CD4-positive, CD25-positive, alpha-beta regulatory T cell (primary cell): ENCODE results near the gene PRPSAP1. TPM values are rescaled to one million over a fixed set of nuclear protein-coding genes. Genes with fewer than 3 reads are reported as not detected.

Source experiments
- ATAC-seq, 2 donors: fragments of 150-1000 bp; cut with Tn5 transposase; one replicate each; pipeline ENCODE4 v1.10.0; 2021; ENCODE audit warnings: low read depth in 2 of 2, moderate number of reproducible peaks in 2 of 2, moderate library complexity in 1 of 2
- DNase-seq, 3 donors: peaks; one replicate each; pipeline versions ENCODE4 v3.0.0 to v3.0.0-alpha.2; 2012 to 2022; ENCODE audit warnings: mixed read lengths in 1 of 3
- H3K27ac ChIP-seq: one replicate; pipeline ENCODE4 v1.7.0; 2013; ENCODE audit warnings: mild to moderate bottlenecking, low read length; ENCODE audit not compliant: insufficient read depth, poor library complexity, severe bottlenecking
- H3K27me3 ChIP-seq: one replicate; pipeline ENCODE4 v1.7.0; 2013; ENCODE audit warnings: low read length; ENCODE audit not compliant: control insufficient read depth, insufficient read depth
- H3K36me3 ChIP-seq: one replicate; pipeline ENCODE4 v1.7.0; 2013; ENCODE audit warnings: mild to moderate bottlenecking, low read length, moderate library complexity; ENCODE audit not compliant: control insufficient read depth, insufficient read depth
- H3K4me1 ChIP-seq: 2 replicates; pipeline ENCODE4 v1.7.0; 2013; ENCODE audit warnings: mild to moderate bottlenecking, low read length; ENCODE audit not compliant: insufficient read depth, control insufficient read depth, poor library complexity, severe bottlenecking
- H3K4me3 ChIP-seq: one replicate; pipeline ENCODE4 v1.7.0; 2013; ENCODE audit warnings: low read depth, mild to moderate bottlenecking, low read length, moderate library complexity
- H3K9me3 ChIP-seq, 2 experiments: 1 replicate in 1 of 2; 2 replicates in 1 of 2; pipeline ENCODE4 v1.7.0; 2013; ENCODE audit warnings: low read length in 2 of 2, mild to moderate bottlenecking in 1 of 2, moderate library complexity in 1 of 2; ENCODE audit not compliant: control insufficient read depth in 2 of 2
- H3K27ac Mint-ChIP-seq, 3 donors: one replicate each; pipeline ENCODE4 v1.8.0; 2020 to 2022; ENCODE audit warnings: mild to moderate bottlenecking in 3 of 3, mixed read lengths in 3 of 3, moderate library complexity in 2 of 3
- H3K27me3 Mint-ChIP-seq: one replicate; pipeline ENCODE4 v1.8.0; 2022; ENCODE audit warnings: mild to moderate bottlenecking, mixed read lengths
- H3K36me3 Mint-ChIP-seq: one replicate; pipeline ENCODE4 v1.8.0; 2020; ENCODE audit warnings: mixed read lengths
- H3K4me1 Mint-ChIP-seq, 4 donors: one replicate each; pipeline ENCODE4 v1.8.0; 2020 to 2022; ENCODE audit warnings: mixed read lengths in 4 of 4, mild to moderate bottlenecking in 1 of 4
- H3K4me3 Mint-ChIP-seq, 4 donors: one replicate each; pipeline ENCODE4 v1.8.0; 2020 to 2022; ENCODE audit warnings: mild to moderate bottlenecking in 4 of 4, mixed read lengths in 4 of 4, moderate library complexity in 3 of 4
- H3K9me3 Mint-ChIP-seq, 7 donors: one replicate each; pipeline ENCODE4 v1.8.0; 2020 to 2022; ENCODE audit warnings: mixed read lengths in 7 of 7, mild to moderate bottlenecking in 3 of 7, moderate library complexity in 2 of 7
- polyA plus RNA-seq, 4 donors: library from polyadenylated mRNA; unstranded; fragments of 300-500 nt; fragmentation: Illumina TruSeq; gene quantifications; one replicate each; pipeline ENCODE4 v1.2.3, GENCODE V29; 2021
- total RNA-seq: library from RNA; stranded (reverse); gene quantifications from one replicate; pipeline ENCODE4 v1.2.3, GENCODE V29; 2022

PRPSAP1 gene
- total and polyA plus RNA-seq, 5 donors from 2014 or later, result 37.1 to 56.1 (median 53.1) TPM

DNA sequence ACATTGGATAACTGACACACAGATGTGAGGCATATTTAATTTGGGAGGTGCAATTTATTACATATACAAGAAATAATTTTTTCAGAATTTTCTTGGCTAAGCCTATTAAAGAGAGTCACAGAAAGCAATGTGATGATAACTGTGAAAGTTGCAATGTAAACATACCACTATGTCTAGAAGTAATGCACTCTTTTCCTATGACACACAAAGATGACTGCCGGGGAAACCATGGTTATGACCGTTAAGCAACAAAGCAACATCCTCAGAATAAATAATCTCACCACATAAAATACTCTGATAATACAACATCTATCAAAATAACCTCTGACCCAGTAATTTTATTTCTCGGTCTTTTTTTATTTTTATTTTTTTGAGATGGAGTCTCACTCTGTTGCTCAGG lies 35.1 kb downstream of the PRPSAP1 start:
- Histone ChIP-seq H3K4me1 (no peaks in the 10 kb centered on the region), H3K4me3 (no peak overlapping the region), H3K9me3 (no peaks in the 10 kb centered on the region), H3K36me3 (peaks cover 5% of the 10 kb centered on the region), H3K27ac (no peak overlapping the region), H3K27me3 (no peaks in the 10 kb centered on the region)
- Mint-ChIP-seq H3K27ac (no peak overlapping the region), H3K9me3 (no peaks in the 10 kb centered on the region), H3K27me3 (no peaks in the 10 kb centered on the region), H3K4me3 (no peak overlapping the region), H3K4me1 (peaks cover 0 to 6% (median 1%) of the 10 kb centered on the region in 4 donors), H3K36me3 (peaks cover 31% of the 10 kb centered on the region)
- ATAC-seq (no peak), DNase-seq (no peak)

GRCh38 chr17:76317535-76317934 lies 36.2 kb downstream of the PRPSAP1 start:
- Mint-ChIP-seq H3K27me3 (no peaks in the 10 kb centered on the region), H3K36me3 (peaks cover 35% of the 10 kb centered on the region), H3K9me3 (no peaks in the 10 kb centered on the region), H3K4me3 (no peak overlapping the region), H3K27ac (peak overlapping the region in 1 of 3 donors; percentile 79), H3K4me1 (peaks cover 0 to 6% (median 1%) of the 10 kb centered on the region in 4 donors)
- Histone ChIP-seq H3K4me1 (no peaks in the 10 kb centered on the region), H3K9me3 (no peaks in the 10 kb centered on the region), H3K27me3 (no peaks in the 10 kb centered on the region), H3K36me3 (peaks cover 15% of the 10 kb centered on the region), H3K4me3 (no peak overlapping the region), H3K27ac (no peak overlapping the region)
- no peak for DNase-seq
- ATAC-seq, result no peak

DNA sequence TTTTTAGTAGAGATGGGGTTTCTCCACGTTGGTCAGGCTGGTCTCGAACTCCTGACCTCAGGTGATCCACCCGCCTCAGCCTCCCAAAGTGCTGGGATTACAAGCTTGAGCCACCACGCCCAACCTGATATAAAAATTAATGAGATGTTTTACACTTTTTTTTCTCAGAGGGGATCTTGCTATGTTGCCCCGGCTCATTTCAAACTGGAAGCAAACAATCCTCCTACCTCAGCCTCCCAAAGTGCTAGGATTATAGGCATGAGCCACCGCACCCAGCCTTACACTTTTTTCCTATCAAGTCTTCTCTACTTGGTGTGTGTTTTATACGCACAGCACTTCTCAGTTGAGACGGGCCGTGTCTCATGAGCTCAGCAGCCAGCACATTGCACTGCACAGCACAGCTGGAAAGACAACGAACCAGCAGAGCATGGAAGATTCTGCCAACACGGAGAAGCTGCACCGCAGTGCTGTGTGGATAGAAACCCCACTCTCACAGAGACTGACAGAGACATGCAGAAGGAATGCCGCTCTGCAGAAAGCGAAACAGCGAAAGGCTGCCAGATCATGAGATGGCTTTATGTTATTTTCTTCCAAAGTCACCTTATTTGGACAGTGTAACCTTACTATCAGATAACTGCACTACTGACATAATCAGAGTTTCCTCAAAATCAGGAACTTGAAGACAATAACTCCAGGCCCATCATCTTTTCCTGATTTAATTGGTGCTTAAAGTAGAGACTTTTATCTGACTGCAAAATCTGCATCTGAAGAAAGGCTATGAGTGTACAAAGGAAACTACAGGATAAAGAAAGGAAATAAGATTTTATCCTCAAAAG lies 39.1 kb downstream of the PRPSAP1 start:
- Mint-ChIP-seq H3K4me1 (peaks cover 0 to 6% (median 1%) of the 10 kb centered on the region in 4 donors), H3K4me3 (no peak overlapping the region), H3K27me3 (no peaks in the 10 kb centered on the region), H3K9me3 (no peaks in the 10 kb centered on the region), H3K27ac (peak overlapping the region in 2 of 3 donors; percentile 3 to 40), H3K36me3 (peaks cover 35% of the 10 kb centered on the region)
- Histone ChIP-seq H3K27ac (no peak overlapping the region), H3K27me3 (no peaks in the 10 kb centered on the region), H3K36me3 (peaks cover 28% of the 10 kb centered on the region), H3K4me3 (no peak overlapping the region), H3K9me3 (no peaks in the 10 kb centered on the region), H3K4me1 (no peaks in the 10 kb centered on the region)
- ATAC-seq (no peak), DNase-seq (no peak)

GRCh38 chr17:76312735-76313134 lies 41.0 kb downstream of the PRPSAP1 start:
- Histone ChIP-seq H3K4me1 (no peaks in the 10 kb centered on the region), H3K27me3 (no peaks in the 10 kb centered on the region), H3K9me3 (no peaks in the 10 kb centered on the region), H3K36me3 (peaks cover 31% of the 10 kb centered on the region), H3K4me3 (no peak overlapping the region), H3K27ac (no peak overlapping the region)
- no peak overlapping the region for H3K27ac Mint-ChIP-seq
- H3K27me3 Mint-ChIP-seq, result no peaks in the 10 kb centered on the region
- ATAC-seq, result no peak
- no peaks in the 10 kb centered on the region for H3K9me3 Mint-ChIP-seq
- H3K36me3 Mint-ChIP-seq, result peaks cover 37% of the 10 kb centered on the region
- H3K4me3 Mint-ChIP-seq, result no peak overlapping the region
- H3K4me1 Mint-ChIP-seq, result peaks cover 0 to 6% (median 1%) of the 10 kb centered on the region in 4 donors
- DNase-seq, result no peak

GRCh38 chr17:76309461-76309860 lies 44.3 kb downstream of the PRPSAP1 start:
- H3K4me1 ChIP-seq, result no peaks in the 10 kb centered on the region
- DNase-seq (no peak), ATAC-seq (no peak)
- no peaks in the 10 kb centered on the region for H3K9me3 ChIP-seq
- peaks cover 31% of the 10 kb centered on the region for H3K36me3 ChIP-seq
- peaks cover 28% of the 10 kb centered on the region for H3K36me3 Mint-ChIP-seq
- H3K4me3 ChIP-seq, result no peak overlapping the region
- H3K27me3 ChIP-seq, result no peaks in the 10 kb centered on the region
- no peak overlapping the region for H3K27ac Mint-ChIP-seq
- H3K9me3 Mint-ChIP-seq, result no peaks in the 10 kb centered on the region
- H3K27ac ChIP-seq, result no peak overlapping the region
- H3K4me1 Mint-ChIP-seq, result no peaks in the 10 kb centered on the region
- H3K4me3 Mint-ChIP-seq, result no peak overlapping the region
- no peaks in the 10 kb centered on the region for H3K27me3 Mint-ChIP-seq

DNA sequence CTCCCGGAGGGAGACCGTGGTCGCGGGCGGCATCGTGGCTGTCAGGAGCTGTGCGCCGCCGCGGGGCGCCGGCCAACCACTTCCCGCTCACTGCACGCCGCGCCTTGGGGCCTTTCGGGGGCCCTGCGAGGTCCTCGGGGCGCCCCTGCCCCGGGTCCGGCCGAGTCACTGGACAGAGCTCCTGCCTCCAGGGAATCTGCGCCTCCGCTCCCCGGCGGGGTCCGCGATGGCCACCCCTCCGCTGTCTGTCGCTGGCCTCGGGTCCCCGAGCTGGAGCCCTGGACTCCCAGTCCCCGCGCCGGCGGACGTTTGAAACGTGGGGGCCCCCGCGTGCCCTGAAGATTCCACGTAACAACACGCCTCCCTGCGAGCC lies 45.8 kb downstream of the PRPSAP1 start, which contains the start of gene QRICH2:
QRICH2 (minus strand) TSS at position 311 of the 373 bp plus-strand sequence; CDS start at position 33, 278 bp downstream.
- H3K9me3 Mint-ChIP-seq, result no peaks in the 10 kb centered on the region
- H3K27ac Mint-ChIP-seq, result no peak within 1 kb of the TSS
- H3K27me3 ChIP-seq, result no peaks in the 10 kb centered on the region
- H3K36me3 Mint-ChIP-seq, result peaks cover 18% of the 10 kb centered on the region
- no peaks in the 10 kb centered on the region for H3K27me3 Mint-ChIP-seq
- H3K4me1 Mint-ChIP-seq, result peaks cover 0 to 1% (median 0%) of the 10 kb centered on the region in 4 donors
- no peaks in the 10 kb centered on the region for H3K4me1 ChIP-seq
- no peaks in the 10 kb centered on the region for H3K9me3 ChIP-seq
- no peak within 1 kb of the TSS for H3K27ac ChIP-seq
- DNase-seq (no peak), ATAC-seq (no peak)
- peaks cover 24% of the 10 kb centered on the region for H3K36me3 ChIP-seq
- H3K4me3 ChIP-seq, result no peak within 1 kb of the TSS
- H3K4me3 Mint-ChIP-seq, result no peak within 1 kb of the TSS

GRCh38 chr17:76307299-76307965 lies 46.3 kb downstream of the PRPSAP1 start:
- H3K9me3 ChIP-seq, result no peaks in the 10 kb centered on the region
- Mint-ChIP-seq H3K36me3 (peaks cover 15% of the 10 kb centered on the region), H3K27me3 (no peaks in the 10 kb centered on the region), H3K4me1 (peaks cover 0 to 1% (median 0%) of the 10 kb centered on the region in 4 donors), H3K9me3 (no peaks in the 10 kb centered on the region), H3K27ac (no peak overlapping the region), H3K4me3 (no peak overlapping the region)
- no peak overlapping the region for H3K4me3 ChIP-seq
- no peak overlapping the region for H3K27ac ChIP-seq
- DNase-seq (no peak), ATAC-seq (no peak)
- H3K27me3 ChIP-seq, result no peaks in the 10 kb centered on the region
- H3K4me1 ChIP-seq, result no peaks in the 10 kb centered on the region
- peaks cover 19% of the 10 kb centered on the region for H3K36me3 ChIP-seq
